HCT116 (cell line): ENCODE measurements around the gene MYADM. TPM values are rescaled to one million over a fixed set of nuclear protein-coding genes. Genes with fewer than 3 reads are reported as not detected.

Experiments
- ATAC-seq: fragments of 200-7000 bp; cut with Tn5 transposase; 2 replicates; pipeline ENCODE4 v1.9.1; 2020; ENCODE audit warnings: mild to moderate bottlenecking, moderate library complexity
- BruUV-seq: library from RNA; stranded (reverse); fragments of 400-500 nt; replicated peaks from 2 replicates; lab custom pipeline; 2021; lab: Mats Ljungman, UMichigan
- CTCF ChIA-PET: fragments of 300-600 bp; sonication (Branson Sonifier 250); formaldehyde crosslinking; loops from one replicate; lab custom pipeline; 2021; ENCODE audit warnings: antibody characterized with exemption; lab: Charles Lee
- POLR2A ChIA-PET: fragments of 300-600, 350-600 bp; sonication (Branson Sonifier 250); formaldehyde crosslinking; loops from one replicate; lab custom pipeline; 2021; ENCODE audit warnings: antibody characterized with exemption; lab: Charles Lee
- RAD21 ChIA-PET, 2 experiments: fragments of 300-600 bp; sonication (Branson Sonifier 250); formaldehyde crosslinking; loops; one replicate each; lab custom pipeline; 2023; ENCODE audit warnings: low total read pairs in 2 of 2; ENCODE audit not compliant: uncharacterized antibody in 2 of 2, unreplicated experiment in 2 of 2, low non-redundant PET in 1 of 2; lab: Charles Lee
- DNase-seq: peaks from one replicate; pipeline ENCODE4 v3.0.0-alpha.2; 2010; ENCODE audit warnings: low read depth, low spot score
- H2AFZ ChIP-seq: fragments of 200-600 bp; shearing (Covaris generic), sonication (generic); 2 replicates; pipeline ENCODE4 v1.6.1; 2017; ENCODE audit warnings: low read depth, mixed run types, mixed read lengths, antibody characterized with exemption, low read length; ENCODE audit not compliant: poor library complexity, severe bottlenecking
- H3K27ac ChIP-seq: 2 replicates; pipeline ENCODE4 v1.5.1; 2012; ENCODE audit warnings: low read depth, low read length
- H3K27me3 ChIP-seq: fragments of 200-600 bp; sonication (generic); 2 replicates; pipeline ENCODE4 v1.6.1; 2016; ENCODE audit warnings: mixed run types, low read length, mixed read lengths; ENCODE audit not compliant: insufficient read depth
- H3K36me3 ChIP-seq, 2 experiments: fragments of 200-500 bp in 1 of 2; fragments of 200-600 bp in 1 of 2; sonication (Bioruptor generic) in 1 of 2; sonication (generic) in 1 of 2; 2 replicates each; pipeline versions ENCODE4 v1.5.1 to v1.6.1; 2014 to 2016; ENCODE audit warnings: low read length in 2 of 2, inconsistent platforms in 1 of 2, mixed read lengths in 1 of 2, mixed run types in 1 of 2; ENCODE audit not compliant: insufficient read depth in 2 of 2, control insufficient read depth in 1 of 2
- H3K4me1 ChIP-seq, 2 experiments: fragments of 200-600 bp in 1 of 2; sonication (generic) in 1 of 2; 2 replicates each; pipeline versions ENCODE4 v1.5.1 to v1.6.1; 2012 to 2017; ENCODE audit warnings: low read length in 2 of 2, inconsistent platforms in 1 of 2, mild to moderate bottlenecking in 1 of 2, mixed read lengths in 1 of 2, mixed run types in 1 of 2, moderate library complexity in 1 of 2; ENCODE audit not compliant: insufficient read depth in 2 of 2, control insufficient read depth in 1 of 2
- H3K4me2 ChIP-seq: fragments of 200-600 bp; sonication (generic); 2 replicates; pipeline ENCODE4 v1.6.1; 2017; ENCODE audit warnings: mixed run types, low read length, mixed read lengths
- H3K4me3 ChIP-seq, 2 experiments: fragments of 200-600 bp in 1 of 2; sonication (generic) in 1 of 2; replicated peaks in 1 of 2; 2 replicates each; pipeline ENCODE4 v1.5.1; 2011 to 2016; ENCODE audit warnings: low read length in 2 of 2, control low read depth in 1 of 2, low read depth in 1 of 2, mild to moderate bottlenecking in 1 of 2, mixed read lengths in 1 of 2, mixed run types in 1 of 2
- H3K79me2 ChIP-seq: fragments of 200-600 bp; sonication (generic); 2 replicates; pipeline ENCODE4 v1.6.1; 2017; ENCODE audit warnings: mild to moderate bottlenecking, mixed run types, low read length, moderate library complexity, mixed read lengths; ENCODE audit not compliant: insufficient read depth
- H3K9ac ChIP-seq: fragments of 200-600 bp; sonication (generic); 2 replicates; pipeline ENCODE4 v1.6.1; 2016; ENCODE audit warnings: low read length, mixed read lengths
- H3K9me2 ChIP-seq: fragments of 200-600 bp; sonication (generic), shearing (Covaris generic); 2 replicates; pipeline ENCODE4 v1.6.1; 2017; ENCODE audit warnings: mixed run types, mild to moderate bottlenecking, moderate library complexity; ENCODE audit not compliant: insufficient read depth
- H3K9me3 ChIP-seq, 2 experiments: fragments of 200-500 bp in 1 of 2; fragments of 200-600 bp in 1 of 2; sonication (Bioruptor generic) in 1 of 2; sonication (generic) in 1 of 2; 2 replicates each; pipeline ENCODE4 v1.6.1; 2014 to 2017; ENCODE audit warnings: low read length in 2 of 2, mixed read lengths in 2 of 2, inconsistent platforms in 1 of 2, low read depth in 1 of 2, mild to moderate bottlenecking in 1 of 2, mixed run types in 1 of 2, moderate library complexity in 1 of 2; ENCODE audit not compliant: control insufficient read depth in 1 of 2, insufficient read depth in 1 of 2
- H4K20me1 ChIP-seq: fragments of 200-600 bp; sonication (generic), shearing (Covaris generic); 2 replicates; pipeline ENCODE4 v1.6.1; 2017; ENCODE audit warnings: mixed run types, mild to moderate bottlenecking, moderate library complexity; ENCODE audit not compliant: insufficient read depth
- CBX3 ChIP-seq: IDR thresholded peaks from 2 replicates; pipeline ENCODE4 v1.6.1; 2012; ENCODE audit warnings: low read depth
- CTCF ChIP-seq, 3 experiments: fragments of 200-600 bp in 1 of 3; sonication (generic) in 1 of 3; IDR thresholded peaks in 2 of 3; conservative IDR thresholded peaks in 1 of 3; 2 replicates each; pipeline ENCODE4 v1.5.1; 2012 to 2017; ENCODE audit warnings: low read depth in 2 of 3, low read length in 2 of 3, antibody characterized with exemption in 1 of 3, borderline replicate concordance in 1 of 3, control low read depth in 1 of 3, mild to moderate bottlenecking in 1 of 3, mixed read lengths in 1 of 3, mixed run types in 1 of 3, moderate library complexity in 1 of 3; ENCODE audit not compliant: insufficient read depth in 1 of 3
- EGR1 ChIP-seq: IDR thresholded peaks from 2 replicates; pipeline ENCODE4 v1.6.1; 2012; ENCODE audit warnings: low read depth
- MAX ChIP-seq: IDR thresholded peaks from 2 replicates; pipeline ENCODE4 v1.6.1; 2012
- SIN3A ChIP-seq: IDR thresholded peaks from 2 replicates; pipeline ENCODE4 v1.6.1; 2012; ENCODE audit warnings: low read depth
- SP1 ChIP-seq: IDR thresholded peaks from 2 replicates; pipeline ENCODE4 v1.6.1; 2012; ENCODE audit warnings: low read depth
- ZNF274 ChIP-seq: fragments of 200-500 bp; sonication (Bioruptor generic); IDR thresholded peaks from 2 replicates; pipeline ENCODE4 v1.6.1; 2014; ENCODE audit warnings: mild to moderate bottlenecking, low read depth, low read length, inconsistent platforms
- intact Hi-C: fragments of 100-400 bp; cut with micrococcal nuclease; formaldehyde crosslinking; loops from 2 replicates; pipeline ENCODE4 v1.10.0; 2022
- total RNA-seq: library from RNA; stranded (reverse); gene quantifications from one replicate; pipeline ENCODE4 v1.2.1, GENCODE V29; 2021; ENCODE audit not compliant: unreplicated experiment

MYADM gene
- total RNA-seq, 1 experiment from 2014 or later, result 79.6 TPM

- no peaks in the 10 kb centered on the region for H4K20me1 ChIP-seq
- ChIA-PET POLR2A (no interaction called here), CTCF (no interaction called here), RAD21 (no interaction called here)
- TF ChIP-seq MAX, result no peak
- TF ChIP-seq SP1, result no peak
- no peak for TF ChIP-seq CTCF (IDR thresholded peaks at IDR 0.05 in 2 of 3, conservative IDR thresholded peaks at IDR 0.05 in 1 of 3; ENCODE audit: borderline replicate concordance in 1 of 3, insufficient read depth in 1 of 3, low read depth in 2 of 3, low read length in 2 of 3)
- no peak for TF ChIP-seq CBX3
- no peak for TF ChIP-seq ZNF274
- no peak for TF ChIP-seq EGR1
- TF ChIP-seq SIN3A, result no peak
- DNase-seq (no peak), ATAC-seq (no peak)
- peaks cover 20 to 21% of the 10 kb centered on the region in 2 experiments for H3K36me3 ChIP-seq
- no peaks in the 10 kb centered on the region for H3K9me3 ChIP-seq
- no peaks in the 10 kb centered on the region for H3K27me3 ChIP-seq
- no peak overlapping the region for H3K4me2 ChIP-seq
- H3K9ac ChIP-seq, result no peak overlapping the region
- no peaks in the 10 kb centered on the region for H3K9me2 ChIP-seq
- peaks cover 7 to 16% of the 10 kb centered on the region in 2 experiments for H3K4me1 ChIP-seq
- H3K4me3 ChIP-seq, result no peak overlapping the region
- intact Hi-C loops, result no loop called here
- H3K27ac ChIP-seq, result no peak overlapping the region
- peaks cover 24% of the 10 kb centered on the region for H3K79me2 ChIP-seq
- no peak overlapping the region for H2AFZ ChIP-seq
- BruUV-seq, result no TSS peak
Measured at GRCh38 chr19:53874606-53874990, 6.9 kb downstream of the MYADM start.
